Measurements from ENCODE around the gene CNPY1.

Gene CNPY1

DNA sequence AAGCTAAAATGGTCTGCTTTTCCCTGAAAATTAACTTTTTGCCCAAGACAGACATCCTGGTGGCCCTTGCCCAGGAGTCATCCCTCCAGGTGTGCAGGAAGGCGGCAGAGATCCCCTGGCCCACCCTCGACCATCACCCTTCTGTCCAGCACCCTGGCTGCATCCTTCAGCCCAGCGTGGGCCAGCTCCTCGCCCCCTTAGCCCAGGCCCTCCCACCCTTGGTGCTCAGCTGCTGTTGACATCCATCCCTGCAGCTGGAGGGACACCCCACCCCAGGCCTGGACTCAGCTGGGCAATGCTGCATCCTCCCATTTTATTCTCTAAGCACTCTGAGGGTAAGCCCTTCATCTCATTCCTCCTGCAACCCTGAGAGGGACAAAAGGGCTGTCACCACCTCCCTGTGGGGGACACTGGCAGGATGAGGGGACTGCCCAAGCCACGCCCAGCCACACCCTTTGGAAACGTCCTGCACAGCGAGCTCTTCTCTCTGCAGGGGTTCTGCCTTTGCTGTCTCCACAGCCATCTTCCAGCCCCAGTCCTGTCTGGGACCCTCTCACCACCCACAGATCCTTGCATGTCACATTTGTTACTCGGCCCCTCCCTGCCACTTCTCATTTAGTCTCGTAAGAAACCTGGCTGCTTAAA lies 57.8 kb downstream of the CNPY1 start:
- no peak for DNase-seq

- DNase-seq: no peak
Observed at GRCh38 chr7:155487509-155488482, 58.6 kb downstream of the CNPY1 start.

GRCh38 chr7:155486783-155487508 lies 59.4 kb downstream of the CNPY1 start:
- no peak for DNase-seq

GRCh38 chr7:155484483-155485399 lies 61.6 kb downstream of the CNPY1 start:
- DNase-seq: no peak

- no peak for DNase-seq
Observed at GRCh38 chr7:155483868-155484325, 62.5 kb downstream of the CNPY1 start.

- peak; percentile 29 to 65 for DNase-seq
Observed at GRCh38 chr7:155483245-155483644, 63.1 kb downstream of the CNPY1 start.

- DNase-seq: no peak
Observed at GRCh38 chr7:155482511-155483183, 63.7 kb downstream of the CNPY1 start.

GRCh38 chr7:155481764-155482163 lies 64.6 kb downstream of the CNPY1 start:
- no peak for DNase-seq

DNA sequence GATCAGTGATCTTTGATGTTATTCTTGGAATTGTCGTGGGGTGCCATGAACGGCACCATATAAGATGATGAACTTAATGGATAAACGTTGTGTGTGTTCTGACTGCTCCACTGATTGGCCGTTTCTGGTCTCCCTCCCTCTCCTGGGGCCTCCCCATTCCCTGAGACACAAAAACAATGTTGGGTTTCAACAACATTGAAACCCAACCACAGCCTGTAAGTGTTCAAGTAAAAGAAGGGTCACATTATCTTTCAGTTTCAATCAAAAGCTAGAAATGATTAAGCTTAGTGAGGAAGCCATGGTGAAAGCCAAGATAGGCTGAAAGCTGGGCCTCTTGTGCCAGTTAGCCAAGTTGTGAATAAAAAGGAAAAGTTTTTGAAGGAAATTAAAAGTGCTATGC lies 68.9 kb downstream of the CNPY1 start:
- no peak for DNase-seq

GRCh38 chr7:155471718-155472117 lies 74.6 kb downstream of the CNPY1 start:
- no peak for DNase-seq

DNA sequence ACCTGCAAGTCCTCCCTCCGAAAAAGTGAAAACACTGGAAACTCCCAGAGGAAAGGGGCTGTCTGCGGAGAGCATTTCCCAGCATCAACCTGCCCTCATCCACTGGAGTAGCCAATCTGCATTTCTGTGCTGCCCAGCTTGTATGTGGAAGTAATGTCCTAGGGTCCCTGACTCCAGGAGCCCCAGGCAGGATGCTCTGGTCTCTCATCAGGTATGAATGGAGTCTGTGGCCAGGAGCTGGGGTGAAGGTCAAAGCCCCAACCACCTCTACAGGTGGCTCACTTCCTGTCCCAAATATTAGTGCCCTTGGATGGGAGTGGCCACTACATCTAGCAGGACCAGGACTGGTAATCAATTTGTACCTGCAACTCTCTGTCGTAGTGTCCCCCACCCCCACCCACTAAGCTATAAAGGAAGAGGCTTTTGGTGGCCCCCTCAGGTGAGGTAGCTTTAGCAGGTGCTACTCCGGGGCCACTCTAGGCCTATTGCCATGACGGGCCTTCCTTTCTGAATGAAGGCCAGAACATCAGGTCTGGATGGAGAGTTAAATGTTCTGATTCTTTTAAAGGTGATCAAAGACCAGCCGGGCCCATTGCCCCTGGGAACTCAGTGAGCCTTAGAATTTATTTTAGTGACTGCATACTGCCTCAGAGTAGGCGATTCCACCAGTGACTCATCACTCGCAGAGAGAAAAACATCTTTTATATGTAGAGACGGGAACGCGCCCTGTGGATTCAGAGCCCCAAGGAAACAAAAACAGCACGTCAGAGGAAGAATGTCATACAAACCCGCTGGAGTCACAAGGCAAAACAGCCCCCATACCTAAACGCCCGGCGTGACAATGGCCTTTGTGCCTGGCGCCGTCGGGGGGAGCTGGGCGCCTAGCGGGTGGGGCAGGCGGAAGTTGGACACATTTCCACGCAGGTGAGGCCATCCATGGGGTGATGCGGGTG lies 75.4 kb downstream of the CNPY1 start:
- no peak for DNase-seq

DNA sequence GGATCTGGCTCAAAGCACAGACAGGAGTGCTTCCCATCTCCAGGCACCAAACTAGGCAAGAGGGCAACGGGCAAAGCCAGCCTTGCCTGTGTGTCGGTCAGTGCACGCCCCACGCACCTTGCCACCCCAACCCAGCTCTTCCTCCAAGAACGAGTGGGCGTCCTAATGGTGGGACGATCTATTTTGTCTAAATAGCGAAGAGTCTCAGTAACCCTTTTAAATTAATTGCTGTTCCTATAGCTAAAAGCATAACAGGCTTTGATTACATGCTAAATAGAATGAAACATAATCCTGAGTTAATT lies 76.2 kb downstream of the CNPY1 start:
- DNase-seq: no peak

DNA sequence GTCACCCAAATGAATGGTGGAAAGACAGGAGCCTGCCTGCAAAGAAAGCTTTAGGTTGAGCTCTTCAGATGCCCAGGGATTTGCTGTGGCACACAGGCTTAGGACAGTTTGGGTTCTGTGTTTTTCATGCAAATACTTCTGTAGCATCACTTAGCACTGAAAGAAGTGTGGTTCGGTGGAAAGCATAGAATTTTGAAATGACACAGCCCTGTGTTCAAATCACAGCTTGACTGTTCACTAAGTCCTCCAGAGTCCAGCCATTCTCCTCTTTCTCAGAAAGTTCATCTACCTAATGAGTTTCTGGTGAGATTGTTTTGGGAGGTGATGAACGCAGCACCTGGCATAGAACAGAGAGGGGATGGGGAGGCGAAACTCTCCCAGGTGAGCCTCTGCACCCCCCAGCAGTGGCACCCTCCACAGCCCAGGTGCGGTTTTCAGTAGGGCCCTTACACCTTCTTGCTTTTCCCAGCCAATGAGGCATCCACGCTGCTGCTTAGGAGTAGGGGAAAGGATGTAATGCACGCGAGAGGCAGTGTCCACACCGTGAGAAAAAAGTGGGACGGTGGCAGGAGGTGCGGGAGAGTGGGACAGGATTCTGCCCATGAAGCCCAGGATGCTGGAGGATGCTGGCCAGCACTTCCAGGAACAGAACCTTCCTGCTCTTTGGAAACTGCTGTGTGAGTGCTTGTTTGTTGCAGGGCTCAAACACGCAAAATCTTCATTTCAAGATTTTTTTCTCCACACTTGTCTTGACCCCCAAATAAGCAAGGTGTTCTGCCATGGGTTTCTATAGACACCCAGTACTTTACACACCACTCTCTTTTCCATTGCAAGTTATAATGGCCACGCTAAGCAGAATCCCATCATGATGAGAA lies 76.8 kb downstream of the CNPY1 start:
- DNase-seq: no peak

- DNase-seq: no peak
Observed at GRCh38 chr7:155468785-155469148, 77.6 kb downstream of the CNPY1 start.

GRCh38 chr7:155467846-155468784 lies 78.2 kb downstream of the CNPY1 start:
- no peak for DNase-seq

GRCh38 chr7:155466814-155467733 lies 79.3 kb downstream of the CNPY1 start:
- DNase-seq: no peak

DNA sequence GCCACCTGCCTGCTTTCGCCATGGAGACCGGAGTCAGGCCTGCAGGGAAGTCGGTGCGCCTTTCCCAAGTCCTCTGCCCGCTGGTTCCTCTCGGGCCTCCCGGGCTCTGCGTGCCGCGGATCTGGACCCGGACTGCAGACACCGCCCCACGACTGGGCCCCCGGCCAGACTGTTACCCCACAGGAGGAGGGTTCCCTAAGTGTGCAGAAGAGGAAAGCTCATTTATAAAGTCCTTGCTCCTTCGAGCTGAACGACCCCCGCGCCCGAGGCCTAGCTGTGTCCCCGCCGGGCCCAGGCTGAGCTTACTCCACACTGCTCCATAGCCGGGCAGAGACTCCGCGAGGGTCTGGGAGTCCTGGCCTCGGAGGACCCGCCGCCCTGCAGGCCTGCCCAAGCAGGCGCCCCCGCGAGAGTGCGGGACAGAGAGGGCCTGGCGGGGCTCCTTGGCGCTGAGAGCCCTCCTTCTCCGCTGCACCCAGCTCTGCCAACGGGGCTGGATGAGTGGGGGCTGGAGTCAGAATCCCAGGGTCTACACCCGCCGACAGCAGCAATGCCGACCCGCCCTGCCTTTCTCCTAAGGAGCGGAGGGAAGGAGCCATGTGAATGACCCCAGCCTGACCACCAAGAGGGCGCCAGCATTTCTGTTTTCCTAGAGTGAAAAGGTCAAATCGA lies 80.1 kb downstream of the CNPY1 start:
- no peak for DNase-seq
